ENCODE measurements around the gene IFT43.

Gene IFT43

DNA sequence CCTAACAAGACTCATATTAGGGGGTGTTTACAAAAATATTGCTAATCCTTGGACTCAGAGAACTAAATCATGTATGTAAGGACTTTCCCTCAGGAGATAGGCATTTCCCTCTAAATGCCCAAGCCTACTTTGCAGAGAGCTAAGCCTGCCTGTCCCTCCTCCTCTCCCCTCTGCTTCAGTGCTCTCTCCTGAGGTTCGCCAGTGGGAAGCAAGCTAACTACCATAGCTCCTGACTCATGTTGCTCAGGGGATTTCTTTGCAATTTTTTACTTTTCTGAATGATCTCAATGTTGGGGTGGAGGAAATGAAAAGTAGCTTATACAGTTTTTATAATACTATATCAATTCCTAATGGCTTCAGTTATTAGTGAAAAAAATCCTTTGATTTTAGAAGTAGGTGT is 29.6 kb downstream of the IFT43 start:
- DNase-seq (ENCODE audit: low read depth in 2 of 2), result no peak

DNA sequence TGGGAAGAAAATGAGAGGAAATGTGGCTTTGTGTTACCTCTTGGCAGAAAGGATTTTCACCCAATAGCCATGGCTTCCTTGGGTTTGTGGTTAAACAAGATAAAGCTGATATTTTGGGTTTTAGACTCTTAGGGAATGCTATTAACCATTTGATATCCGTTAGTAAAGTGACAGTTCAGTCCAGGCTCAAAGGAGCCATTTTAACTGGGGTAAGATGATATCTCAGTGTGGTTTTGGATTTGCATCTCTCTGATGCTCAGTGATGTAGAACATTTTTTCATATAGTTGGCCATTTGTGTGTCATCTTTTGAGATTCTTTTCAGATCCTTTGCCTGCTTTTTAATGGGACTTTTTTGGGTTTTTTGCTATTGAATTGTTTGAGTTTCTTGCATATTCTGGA is 30.1 kb downstream of the IFT43 start:
- no peak for DNase-seq (ENCODE audit: low read depth in 2 of 2)

DNA sequence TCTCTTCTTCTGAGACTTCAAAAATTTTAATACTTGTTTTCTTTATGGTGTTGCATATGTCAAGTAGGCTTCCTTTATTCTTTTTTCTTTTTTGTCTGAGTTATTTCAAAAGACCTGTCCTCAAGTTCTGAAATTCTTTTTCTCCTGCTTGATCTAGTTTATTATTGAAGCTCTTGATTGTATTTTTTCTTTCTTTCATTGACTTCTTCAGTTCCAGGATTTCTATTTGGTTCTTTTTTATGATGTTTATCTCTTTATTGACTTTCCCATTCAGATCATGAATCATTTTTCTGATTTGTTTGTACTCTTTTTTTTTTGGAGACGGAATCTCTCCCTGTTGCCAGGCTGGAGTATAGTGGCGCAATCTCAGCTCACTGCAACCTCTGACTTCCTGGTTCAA is 34.1 kb downstream of the IFT43 start:
- no peak for DNase-seq (ENCODE audit: low read depth in 2 of 2)

DNA sequence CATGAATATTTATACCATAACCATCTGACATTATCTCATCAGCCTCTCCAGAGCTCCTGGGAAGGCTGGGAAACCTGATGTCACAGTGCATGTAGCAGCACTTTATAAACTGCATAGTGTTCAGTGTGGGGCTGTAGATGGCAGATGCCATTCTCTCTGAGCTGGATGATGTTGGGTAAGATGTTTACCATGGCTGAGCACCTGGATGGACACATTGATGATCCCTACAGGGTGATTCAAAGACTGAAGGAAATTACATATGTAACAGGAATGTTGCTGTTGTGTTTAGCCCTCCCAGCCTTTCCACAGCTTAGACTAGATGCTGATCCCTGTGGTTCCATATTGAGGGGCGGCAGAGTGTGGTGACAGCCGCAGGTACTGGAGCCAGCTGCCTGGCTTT is 37.4 kb downstream of the IFT43 start:
- DNase-seq (ENCODE audit: low read depth in 2 of 2), result no peak

DNA sequence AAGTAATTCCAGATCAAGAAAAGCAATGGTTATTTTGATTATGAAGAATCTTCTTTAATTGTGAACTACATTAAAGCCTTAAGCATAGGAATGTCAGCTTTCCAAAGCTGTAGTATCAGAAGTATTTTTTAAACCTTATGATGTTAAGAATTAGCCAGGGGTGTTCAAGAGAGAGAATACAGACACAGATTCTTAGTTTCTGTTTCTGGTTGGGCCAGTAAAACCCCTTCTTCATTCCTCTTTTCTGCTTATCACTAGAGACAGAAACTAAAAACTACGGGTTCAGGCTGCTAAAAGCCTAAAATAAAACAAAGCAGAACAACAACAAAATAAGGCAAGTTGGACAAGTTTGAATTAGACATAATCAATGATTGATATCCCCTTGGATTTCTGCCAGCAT is 38.2 kb downstream of the IFT43 start:
- DNase-seq (ENCODE audit: low read depth in 2 of 2), result no peak

DNA sequence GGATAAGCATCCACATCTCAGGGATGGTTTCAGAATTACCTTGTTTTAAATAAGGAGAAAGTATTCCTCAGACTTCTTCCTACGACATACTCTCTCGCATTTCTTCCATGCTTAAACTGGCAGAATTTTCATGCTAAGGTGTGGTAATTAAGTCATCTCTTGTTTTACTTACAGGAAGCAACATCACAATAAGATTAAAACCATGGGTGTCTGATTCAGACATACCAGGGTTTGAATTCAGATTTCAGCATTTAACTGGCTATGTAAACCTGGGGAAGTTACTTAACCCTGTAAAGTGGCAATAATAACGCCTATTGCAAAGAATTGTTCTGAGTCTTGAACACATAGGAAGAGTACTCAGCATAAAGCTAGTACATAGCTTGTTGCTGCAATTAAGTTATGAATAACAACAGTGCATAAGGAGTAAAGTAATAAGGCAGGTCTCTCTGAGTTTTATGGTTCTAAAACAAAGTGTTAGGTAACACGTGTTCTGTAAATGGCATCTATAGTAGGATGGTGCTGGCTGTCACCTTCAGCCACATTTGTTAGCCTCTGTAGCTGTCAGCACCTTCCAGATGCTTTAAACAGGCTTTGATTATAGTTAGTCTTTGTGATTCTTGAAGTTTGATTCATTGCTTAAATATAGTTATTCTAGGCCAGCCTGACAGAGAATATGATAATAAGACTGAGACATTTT is 38.8 kb downstream of the IFT43 start:
- DNase-seq (ENCODE audit: low read depth in 2 of 2), result no peak

DNA sequence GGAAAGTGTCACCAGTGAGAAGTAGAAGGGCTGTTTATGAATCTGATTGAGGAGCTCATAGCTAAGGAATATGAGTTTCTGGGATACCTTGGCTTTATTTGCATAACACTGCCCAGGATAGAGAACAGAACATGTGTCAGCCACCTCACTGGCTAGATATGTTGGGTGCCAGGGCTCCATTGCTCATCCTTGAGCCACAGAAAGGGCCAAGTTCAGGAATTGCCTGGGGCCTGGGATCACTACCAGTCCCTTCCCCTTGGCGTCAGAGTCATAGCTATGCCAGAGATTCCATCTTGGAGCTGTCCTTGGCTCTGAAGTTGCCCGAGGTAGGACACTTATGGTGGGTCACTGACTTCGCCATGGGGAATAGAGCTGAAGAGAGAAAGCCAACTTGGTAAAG is 49.0 kb downstream of the IFT43 start:
- no peak for DNase-seq (ENCODE audit: low read depth in 2 of 2)

DNA sequence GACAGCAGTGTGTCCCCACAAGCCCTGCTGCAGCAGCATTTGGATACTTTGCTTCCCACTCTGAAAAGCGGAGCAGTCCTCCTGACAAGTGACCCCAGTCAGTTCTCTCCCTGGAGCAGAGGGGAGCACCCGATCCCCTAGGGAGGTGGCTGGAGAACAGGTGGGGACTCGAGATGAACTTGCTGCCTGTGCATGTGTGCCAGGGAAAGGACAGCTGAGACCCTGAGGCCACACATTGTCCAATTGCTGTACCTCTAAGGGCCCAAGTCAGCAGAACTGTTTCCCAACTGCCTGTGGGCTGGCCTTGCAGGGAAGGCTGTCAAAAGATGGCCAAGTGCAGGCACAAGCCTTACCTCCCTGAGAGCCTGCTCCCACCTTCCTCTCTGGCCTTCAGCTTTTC is 55.1 kb downstream of the IFT43 start:
- no peak for DNase-seq (ENCODE audit: low read depth in 2 of 2)

DNA sequence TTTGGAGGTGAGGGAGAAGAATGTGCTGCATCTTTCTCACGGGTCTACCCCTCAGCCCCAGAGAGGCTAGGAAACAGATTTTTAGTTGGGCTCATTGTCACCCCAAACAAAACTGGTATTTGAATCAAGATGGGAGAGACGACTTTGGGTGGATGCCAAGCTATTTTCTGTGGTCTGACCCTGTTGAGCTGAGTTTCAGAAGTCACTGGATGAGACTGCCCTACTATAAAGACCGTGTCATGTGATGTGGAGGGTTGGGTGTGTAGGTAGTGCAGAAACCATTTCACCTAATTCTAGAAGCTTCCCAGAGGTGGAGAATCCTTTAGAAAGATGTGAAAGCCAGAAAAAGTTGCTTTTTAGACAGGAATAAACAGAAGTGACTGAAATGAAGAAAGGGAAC is 60.2 kb downstream of the IFT43 start:
- DNase-seq (ENCODE audit: low read depth in 2 of 2), result no peak

DNA sequence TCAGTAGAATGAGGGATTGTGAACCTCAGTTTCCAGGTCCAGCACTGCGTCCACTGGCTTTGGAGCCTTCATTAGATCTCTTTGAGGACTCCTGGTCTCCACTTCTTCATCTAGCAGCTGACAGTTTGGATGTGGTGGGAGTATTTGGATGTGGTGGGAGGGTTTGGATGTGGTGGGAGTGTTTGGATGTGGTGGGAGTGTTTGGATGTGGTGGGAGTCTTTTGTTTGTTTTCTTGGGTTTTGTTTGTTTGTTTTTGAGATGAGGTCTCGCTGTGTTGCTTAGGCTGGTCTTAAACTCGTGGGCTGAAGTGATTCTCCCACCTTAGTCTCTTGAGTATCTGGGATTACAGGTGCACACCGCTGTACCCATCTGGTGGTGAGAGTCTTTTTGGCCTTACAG is 64.7 kb downstream of the IFT43 start:
- DNase-seq (ENCODE audit: low read depth in 2 of 2), result no peak

DNA sequence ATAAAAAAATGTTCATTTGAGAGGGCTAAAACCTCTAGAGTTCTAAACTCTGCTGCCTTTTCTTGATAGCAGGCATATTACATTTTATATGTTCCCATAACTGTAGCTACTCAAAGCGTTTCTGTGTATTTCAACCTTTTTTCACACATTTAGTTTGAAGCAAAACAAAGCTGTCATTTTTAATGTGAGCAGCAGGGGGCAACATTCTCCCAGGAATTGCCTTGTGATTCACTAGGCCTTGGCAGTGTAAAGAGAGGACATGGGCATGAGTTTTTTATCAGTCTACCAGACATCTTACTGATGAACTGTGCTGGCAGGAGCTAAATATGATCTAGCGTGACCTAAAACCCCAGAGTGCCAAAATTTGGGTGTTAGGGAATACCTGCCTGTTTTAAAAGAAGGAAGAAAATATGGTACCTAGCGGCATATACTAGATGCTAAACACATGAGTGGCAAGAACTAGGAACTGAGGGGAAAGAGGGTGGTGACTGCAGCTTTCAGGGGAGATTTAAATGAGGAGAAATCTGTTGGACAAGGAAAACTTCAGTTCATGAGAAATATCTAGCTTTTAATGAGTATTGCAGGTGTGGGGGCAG is 65.3 kb downstream of the IFT43 start:
- DNase-seq (ENCODE audit: low read depth in 2 of 2), result peak; percentile 14 to 57

DNA sequence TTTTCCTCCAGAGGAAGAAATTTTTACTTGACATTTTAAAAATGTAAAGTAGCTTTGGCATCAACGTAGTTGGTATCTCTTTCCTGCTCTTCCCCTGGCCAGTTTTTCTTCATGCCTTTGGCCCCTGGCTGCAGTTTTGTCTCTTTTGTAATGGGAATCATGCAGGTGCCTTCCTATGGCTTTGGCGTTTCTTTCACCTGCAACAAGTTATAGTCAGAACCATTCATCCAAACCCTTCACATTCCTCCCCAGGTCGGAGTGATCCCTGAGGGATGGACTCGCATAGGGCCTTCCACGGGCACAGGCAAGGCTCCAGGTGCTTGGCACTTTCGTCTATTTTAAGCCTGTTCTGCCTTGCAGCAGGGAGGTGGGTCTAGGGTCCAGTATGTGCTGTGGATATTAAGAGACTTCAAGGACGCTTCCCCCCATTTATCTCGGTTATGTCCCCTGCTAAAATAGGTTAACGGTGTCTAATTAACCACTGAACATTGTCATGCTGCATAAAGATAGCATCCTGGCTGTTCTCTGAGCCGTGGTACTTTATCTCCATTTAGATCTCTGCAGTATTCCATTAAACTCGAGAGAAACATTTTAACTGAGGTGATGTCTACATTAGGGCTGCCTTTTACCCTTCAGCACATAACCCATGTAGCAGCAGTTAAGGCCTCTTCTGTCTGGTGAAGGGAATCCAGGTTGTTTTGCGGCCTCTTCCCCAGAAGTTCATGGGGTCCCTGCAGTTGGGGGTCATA is 66.3 kb downstream of the IFT43 start:
- no peak for DNase-seq (ENCODE audit: low read depth in 2 of 2)

DNA sequence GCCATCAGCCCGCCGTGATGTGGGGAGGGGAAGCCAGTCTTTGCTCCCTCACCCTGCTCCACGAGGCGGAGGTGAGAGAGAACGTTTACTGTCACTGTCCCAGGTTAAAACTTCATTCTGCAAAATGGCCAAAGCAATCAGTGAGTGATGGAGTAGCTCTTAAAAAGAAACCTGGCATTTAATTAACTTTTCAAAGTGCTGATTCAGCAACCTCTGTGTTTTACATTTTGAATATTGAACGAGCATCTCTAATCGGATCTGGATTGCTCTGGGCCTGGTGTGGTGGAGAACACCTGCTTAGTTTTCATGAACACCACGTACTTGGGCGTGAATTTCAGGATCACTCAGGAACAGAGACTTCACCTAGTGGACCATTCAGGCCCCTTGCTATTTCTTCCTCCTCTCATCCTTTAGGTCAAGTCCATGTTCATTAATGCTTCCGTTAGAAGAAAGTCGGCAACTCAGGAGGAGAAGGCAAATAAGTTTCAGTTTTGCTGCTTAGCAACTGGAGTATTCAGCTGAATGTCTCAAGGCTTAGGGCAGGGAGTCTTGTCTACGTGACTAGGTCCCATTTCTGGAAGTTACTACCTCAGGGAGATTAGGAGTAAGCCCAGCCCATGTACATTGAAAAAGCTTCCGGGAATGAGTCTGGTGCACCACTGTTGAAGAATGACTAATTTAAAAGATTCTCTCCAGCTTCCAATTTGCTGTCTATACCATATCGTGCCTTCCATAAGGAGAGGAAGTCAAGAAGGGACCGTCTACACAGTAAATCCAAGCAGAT is 68.2 kb downstream of the IFT43 start:
- DNase-seq (ENCODE audit: low read depth in 2 of 2), result no peak

DNA sequence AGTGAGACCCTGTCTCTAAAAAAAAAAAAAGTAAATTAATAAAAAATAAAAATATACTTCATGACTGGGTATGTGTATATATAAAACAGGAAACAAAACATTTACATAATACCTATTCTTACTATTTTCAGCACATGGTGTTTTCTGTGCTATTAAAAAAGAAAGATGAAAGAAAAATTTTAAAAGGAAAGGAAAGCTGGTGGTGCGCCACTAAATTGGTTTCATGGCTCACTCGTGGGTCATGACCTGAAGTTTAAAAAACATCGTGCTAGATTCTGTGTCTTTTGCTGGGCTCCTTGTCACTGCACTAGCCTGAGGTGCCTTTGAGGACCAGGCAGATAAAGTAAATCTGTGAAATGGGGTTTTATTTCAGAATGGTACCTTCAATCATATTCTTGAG is 69.8 kb downstream of the IFT43 start:
- DNase-seq (ENCODE audit: low read depth in 2 of 2), result no peak

DNA sequence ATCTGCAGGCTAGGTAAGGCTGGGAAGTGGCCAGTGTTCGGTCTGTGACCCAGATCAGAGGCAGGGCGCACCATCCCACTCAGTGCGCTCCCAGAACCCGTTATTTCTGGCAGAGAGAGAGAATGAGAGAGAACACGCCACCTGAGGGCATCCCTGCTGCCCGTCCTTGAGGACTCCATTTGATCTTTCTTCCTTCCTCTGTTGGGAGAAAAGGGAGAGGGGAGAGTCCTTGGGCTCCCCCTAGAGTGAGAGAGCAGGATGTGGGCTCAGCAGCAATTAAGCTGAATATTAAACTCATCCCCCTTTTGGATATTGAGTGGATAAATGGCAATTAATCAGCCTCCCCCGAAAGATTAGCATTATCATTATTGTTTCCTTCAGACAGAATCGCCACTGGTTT is 70.6 kb downstream of the IFT43 start:
- no peak for DNase-seq (ENCODE audit: low read depth in 2 of 2)

DNA sequence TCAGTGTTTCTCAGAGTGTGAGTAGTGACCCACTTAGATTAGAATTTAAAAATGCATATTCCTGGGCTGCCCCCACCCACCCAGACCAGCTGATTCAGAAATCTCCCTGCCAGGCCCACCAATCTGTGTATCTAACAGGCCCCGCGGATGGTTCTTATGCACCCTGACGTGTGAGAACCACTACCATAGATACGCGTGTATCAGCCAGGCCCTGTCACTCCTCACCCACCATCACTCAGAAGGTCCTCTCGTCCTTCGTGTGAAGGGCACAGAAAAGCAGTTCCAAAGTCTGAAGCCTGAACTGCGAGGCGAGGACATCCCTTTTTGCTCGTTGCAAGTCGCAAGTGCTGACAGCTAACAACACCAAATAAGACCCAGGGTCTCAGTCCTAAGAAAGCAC is 72.4 kb downstream of the IFT43 start:
- DNase-seq (ENCODE audit: low read depth in 2 of 2), result no peak

DNA sequence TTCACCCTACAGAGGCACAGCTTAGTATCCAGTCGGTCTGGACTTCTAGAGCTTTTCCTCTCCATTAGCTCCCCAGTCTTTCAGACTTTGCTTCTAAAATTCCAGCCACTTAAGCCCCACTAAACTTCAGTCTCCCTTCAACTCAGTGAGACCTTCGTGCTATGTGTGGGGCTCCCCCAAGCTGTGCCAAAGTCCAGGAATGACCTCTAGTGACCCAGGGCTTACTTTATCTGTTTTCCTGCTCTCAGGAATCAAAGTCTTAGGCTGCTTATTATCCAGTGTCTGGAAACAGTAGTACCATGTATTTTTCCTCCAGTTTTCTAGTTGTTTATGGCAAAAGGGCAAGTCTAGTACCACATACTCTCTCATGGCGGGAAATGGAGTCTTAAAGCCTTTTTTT is 77.8 kb downstream of the IFT43 start:
- no peak for DNase-seq (ENCODE audit: low read depth in 2 of 2)

DNA sequence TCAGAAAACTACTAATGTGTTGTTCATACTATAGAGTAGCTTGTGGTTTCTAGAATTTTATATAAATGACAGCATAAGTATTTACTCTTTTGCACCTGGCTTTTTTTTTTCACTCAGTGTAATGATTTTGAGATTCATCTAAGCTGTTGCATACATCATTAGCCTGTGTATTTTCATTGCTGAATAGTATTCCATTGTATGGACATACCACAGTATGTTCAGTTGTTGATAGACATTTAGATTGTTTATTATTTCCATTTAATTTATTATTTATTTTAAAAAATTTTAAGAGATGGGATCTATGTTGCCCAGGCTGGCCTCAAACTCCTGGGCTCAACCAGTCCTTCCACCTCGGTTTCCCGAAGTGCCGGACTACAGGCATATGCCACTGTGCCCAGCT is 80.0 kb downstream of the IFT43 start:
- no peak for DNase-seq (ENCODE audit: low read depth in 2 of 2)

DNA sequence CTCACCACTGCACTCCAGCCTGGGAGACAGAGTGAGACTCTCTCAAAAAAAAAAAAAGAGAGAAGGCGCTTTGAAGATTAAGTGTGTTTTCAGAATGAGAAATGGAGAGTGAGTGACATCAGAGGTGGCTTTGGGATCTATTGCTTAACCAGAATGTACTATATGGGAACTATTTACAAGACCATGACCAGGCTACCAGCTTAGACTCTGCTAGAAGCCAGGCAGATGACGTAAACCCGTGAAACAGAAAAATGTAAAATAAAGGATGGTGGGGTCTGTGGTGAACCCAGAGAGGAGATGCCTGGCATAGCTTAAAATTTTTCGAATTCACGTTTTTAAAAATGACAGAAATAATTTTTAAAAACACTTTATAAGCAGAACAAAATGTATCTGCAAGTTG is 82.0 kb downstream of the IFT43 start:
- no peak for DNase-seq (ENCODE audit: low read depth in 2 of 2)

DNA sequence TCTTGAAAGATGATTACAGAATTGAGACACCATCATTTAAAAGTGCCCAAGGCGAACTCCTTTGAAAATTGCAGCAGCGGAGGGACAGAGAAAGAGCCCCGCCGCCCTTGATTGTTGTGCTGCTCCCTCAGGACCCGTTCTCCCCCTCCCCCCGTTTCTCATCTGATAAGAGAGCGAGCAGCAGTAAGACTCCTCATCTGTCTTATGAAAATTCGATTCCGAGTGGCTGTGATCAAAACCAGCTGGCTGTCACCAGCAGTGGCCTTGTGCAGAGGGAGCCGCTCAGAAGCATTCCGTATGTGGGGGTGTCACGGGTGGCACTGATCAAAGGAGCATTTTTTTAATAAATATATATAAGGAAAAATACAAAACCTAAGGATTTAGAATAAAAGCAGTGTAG is 88.2 kb downstream of the IFT43 start:
- no peak for DNase-seq (ENCODE audit: low read depth in 2 of 2)

DNA sequence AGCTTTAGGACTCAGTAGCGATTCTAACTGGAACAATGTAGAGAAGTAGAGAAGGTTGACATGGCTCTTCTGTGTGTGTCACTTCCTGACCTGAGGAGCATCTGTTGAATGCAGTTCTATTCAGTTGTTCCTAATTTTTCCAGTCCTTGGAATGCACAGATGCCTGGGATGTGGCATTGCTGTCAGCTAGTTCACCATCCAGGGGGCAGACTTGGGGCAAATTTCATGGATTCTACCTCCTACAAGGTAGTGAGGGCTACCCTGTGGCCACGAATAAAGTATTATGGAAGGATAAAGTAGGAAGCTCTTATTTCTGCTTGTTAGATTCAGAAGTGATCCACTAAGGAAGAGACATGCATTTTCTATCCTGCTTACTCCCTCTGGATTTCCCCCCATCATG is 91.8 kb downstream of the IFT43 start:
- no peak for DNase-seq (ENCODE audit: low read depth in 2 of 2)

DNA sequence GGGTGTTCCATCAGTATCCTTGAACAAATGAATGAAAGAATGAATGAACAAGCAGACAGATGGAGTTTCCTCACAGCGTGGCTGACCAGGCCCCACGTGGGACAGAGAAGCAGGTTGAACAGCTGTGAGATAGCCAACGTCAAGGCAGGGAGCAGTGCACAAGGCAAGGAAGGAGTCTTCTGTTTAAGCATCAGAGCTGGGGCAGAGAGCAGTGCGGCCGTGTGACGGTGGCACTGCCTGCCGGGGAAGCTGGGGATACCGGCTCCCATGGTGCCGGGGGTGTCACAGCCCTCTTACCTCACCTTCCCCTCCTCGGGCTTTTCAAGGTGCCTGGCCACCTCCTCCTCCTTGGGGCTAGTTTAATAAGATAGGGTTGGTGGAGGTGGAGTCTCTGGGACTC is 92.9 kb downstream of the IFT43 start:
- no peak for DNase-seq (ENCODE audit: low read depth in 2 of 2)

DNA sequence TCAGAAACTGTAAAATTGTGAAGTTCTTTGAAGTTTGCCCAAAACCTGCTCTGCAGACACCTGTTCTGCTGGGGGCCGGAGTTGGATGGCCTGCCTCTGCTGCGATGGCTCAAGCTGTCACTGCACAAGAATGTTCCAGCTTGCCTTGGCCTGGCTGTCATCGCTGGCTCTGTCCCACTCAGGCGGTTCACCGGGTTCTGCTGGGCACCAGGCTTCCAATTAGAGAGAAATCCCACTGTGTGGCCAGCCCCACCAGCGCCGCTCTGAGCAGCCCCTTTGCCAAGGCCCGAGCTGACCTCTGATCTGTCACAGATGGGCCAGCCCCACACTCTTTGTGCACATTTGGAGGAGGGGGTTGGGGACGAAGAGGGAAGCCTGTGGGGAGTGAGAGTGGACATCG is 94.5 kb downstream of the IFT43 start:
- no peak for DNase-seq (ENCODE audit: low read depth in 2 of 2)
